ENCODE results near the gene LYZL1. TPM values are rescaled to one million over a fixed set of nuclear protein-coding genes. Genes with fewer than 3 reads are reported as not detected.
"Not testable (repeated sequence)": the region's sequence is repeated elsewhere in the genome, so short reads cannot be mapped to it uniquely, and the experiment has no call there.

Gene LYZL1
- total RNA-seq, 1 donor from 2014 or later: not detected

DNA sequence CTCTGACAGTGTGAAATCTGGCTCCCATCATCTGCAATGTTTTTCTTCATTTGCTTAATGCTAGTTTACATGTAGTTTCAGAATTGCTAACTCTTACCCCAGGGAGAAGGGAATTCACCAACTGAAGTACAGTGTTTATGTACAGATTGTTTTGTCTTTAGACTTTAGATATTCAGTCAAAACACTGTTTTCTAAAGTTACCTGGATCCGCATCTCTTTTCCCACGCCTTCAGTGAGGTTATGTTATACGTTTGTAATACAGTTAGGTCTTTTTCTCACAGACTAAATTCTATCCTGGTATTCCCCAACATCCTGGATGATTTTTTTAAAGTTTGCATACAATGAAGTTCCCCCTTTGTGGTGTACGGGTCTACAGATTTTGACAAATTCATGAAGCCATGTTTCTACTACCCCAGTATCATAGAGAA is 3.2 kb upstream of the LYZL1 start:
- Mint-ChIP-seq H3K27me3 (ENCODE audit: unreplicated experiment) (peaks cover 1% of the 10 kb centered on the region), H3K36me3 (ENCODE audit: low read depth, unreplicated experiment) (no peaks in the 10 kb centered on the region), H3K9me3 (ENCODE audit: unreplicated experiment) (no peaks in the 10 kb centered on the region), H3K4me1 (ENCODE audit: unreplicated experiment) (peaks cover 13% of the 10 kb centered on the region), H3K4me3 (ENCODE audit: unreplicated experiment) (no peak overlapping the region), H3K27ac (ENCODE audit: unreplicated experiment) (no peak overlapping the region)
- DNase-seq (ENCODE audit: low spot score): no peak
- TF ChIP-seq, protein P1, sequence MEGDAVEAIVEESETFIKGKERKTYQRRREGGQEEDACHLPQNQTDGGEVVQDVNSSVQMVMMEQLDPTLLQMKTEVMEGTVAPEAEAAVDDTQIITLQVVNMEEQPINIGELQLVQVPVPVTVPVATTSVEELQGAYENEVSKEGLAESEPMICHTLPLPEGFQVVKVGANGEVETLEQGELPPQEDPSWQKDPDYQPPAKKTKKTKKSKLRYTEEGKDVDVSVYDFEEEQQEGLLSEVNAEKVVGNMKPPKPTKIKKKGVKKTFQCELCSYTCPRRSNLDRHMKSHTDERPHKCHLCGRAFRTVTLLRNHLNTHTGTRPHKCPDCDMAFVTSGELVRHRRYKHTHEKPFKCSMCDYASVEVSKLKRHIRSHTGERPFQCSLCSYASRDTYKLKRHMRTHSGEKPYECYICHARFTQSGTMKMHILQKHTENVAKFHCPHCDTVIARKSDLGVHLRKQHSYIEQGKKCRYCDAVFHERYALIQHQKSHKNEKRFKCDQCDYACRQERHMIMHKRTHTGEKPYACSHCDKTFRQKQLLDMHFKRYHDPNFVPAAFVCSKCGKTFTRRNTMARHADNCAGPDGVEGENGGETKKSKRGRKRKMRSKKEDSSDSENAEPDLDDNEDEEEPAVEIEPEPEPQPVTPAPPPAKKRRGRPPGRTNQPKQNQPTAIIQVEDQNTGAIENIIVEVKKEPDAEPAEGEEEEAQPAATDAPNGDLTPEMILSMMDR (IDR thresholded peaks at IDR 0.05; ENCODE audit: unreplicated experiment): no peak

DNA sequence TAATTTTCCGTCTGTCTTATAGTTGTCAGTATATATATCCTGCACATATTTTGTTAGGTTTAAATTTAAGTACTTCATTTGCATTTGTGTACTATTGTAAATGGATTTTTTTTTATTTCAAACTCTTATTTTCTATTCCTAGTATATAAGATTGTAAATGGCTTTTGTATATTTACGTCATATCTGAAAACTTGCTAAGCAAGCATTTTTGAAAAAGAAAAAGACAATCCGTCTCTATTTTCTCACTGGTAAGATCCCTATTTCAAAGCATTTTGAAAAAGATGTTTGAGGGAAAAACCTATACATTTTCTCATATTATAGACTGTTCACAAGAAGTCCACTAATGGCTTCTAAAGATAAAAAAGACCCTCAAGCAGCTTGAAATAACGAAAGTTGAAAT is 1.2 kb upstream of the LYZL1 start:
- TF ChIP-seq, protein P1 (IDR thresholded peaks at IDR 0.05; ENCODE audit: unreplicated experiment): no peak
- no peak for DNase-seq (ENCODE audit: low spot score)
- H3K4me3 Mint-ChIP-seq (ENCODE audit: unreplicated experiment): no peak overlapping the region
- no peaks in the 10 kb centered on the region for H3K9me3 Mint-ChIP-seq (ENCODE audit: unreplicated experiment)
- peaks cover 13% of the 10 kb centered on the region for H3K4me1 Mint-ChIP-seq (ENCODE audit: unreplicated experiment)
- H3K27me3 Mint-ChIP-seq (ENCODE audit: unreplicated experiment): peaks cover 1% of the 10 kb centered on the region
- no peak overlapping the region for H3K27ac Mint-ChIP-seq (ENCODE audit: unreplicated experiment)
- H3K36me3 Mint-ChIP-seq (ENCODE audit: low read depth, unreplicated experiment): no peaks in the 10 kb centered on the region

GRCh38 chr10:29291561-29291960 is 2.7 kb downstream of the LYZL1 start:
- H3K9me3 Mint-ChIP-seq (ENCODE audit: unreplicated experiment); DNase-seq (ENCODE audit: low spot score); H3K36me3 Mint-ChIP-seq (ENCODE audit: low read depth, unreplicated experiment); H3K27ac Mint-ChIP-seq (ENCODE audit: unreplicated experiment); H3K4me1 Mint-ChIP-seq (ENCODE audit: unreplicated experiment); H3K4me3 Mint-ChIP-seq (ENCODE audit: unreplicated experiment); H3K27me3 Mint-ChIP-seq (ENCODE audit: unreplicated experiment): not testable (repeated sequence)

DNA sequence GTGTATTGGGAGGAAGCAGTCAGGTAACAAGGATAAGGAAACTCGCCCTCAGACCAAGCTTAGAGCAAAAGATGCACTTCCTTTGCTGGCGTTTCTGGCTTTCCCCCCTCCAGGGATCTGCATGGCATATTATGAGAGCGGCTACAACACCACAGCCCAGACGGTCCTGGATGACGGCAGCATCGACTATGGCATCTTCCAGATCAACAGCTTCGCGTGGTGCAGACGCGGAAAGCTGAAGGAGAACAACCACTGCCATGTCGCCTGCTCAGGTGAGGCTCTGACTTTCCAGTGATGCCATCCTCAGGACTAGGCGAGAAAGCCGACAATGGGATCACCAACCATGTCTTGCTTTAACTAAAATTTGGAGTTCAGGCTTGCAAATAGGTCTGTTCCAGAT is 3.5 kb downstream of the LYZL1 start:
- DNase-seq (ENCODE audit: low spot score); H3K4me1 Mint-ChIP-seq (ENCODE audit: unreplicated experiment); H3K9me3 Mint-ChIP-seq (ENCODE audit: unreplicated experiment); H3K27ac Mint-ChIP-seq (ENCODE audit: unreplicated experiment); H3K27me3 Mint-ChIP-seq (ENCODE audit: unreplicated experiment); H3K36me3 Mint-ChIP-seq (ENCODE audit: low read depth, unreplicated experiment); H3K4me3 Mint-ChIP-seq (ENCODE audit: unreplicated experiment): not testable (repeated sequence)

DNA sequence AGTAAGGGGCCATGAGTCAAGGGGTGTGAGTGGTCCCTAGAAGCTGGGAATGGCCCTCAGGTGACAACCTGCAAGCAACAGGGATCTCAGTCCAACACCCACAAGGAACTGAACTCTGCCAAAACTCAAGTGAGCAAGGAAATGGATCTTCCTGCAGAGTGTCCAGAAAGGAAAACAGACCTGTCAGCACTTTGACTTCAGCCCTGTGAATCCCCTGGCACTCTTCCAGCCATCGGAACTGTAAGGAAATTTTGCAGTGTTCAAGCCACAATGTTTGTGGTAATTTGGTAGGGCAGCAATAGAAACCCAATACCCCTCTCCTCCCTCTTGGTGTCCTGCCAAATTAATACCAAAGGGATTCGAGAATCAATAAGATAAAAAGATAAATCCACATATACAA is 6.9 kb downstream of the LYZL1 start:
- TF ChIP-seq, protein P1 (IDR thresholded peaks at IDR 0.05; ENCODE audit: unreplicated experiment): no peak
- Mint-ChIP-seq H3K4me3 (ENCODE audit: unreplicated experiment) (no peak overlapping the region), H3K9me3 (ENCODE audit: unreplicated experiment) (peaks cover 6% of the 10 kb centered on the region), H3K27ac (ENCODE audit: unreplicated experiment) (no peak overlapping the region), H3K36me3 (ENCODE audit: low read depth, unreplicated experiment) (peaks cover 4% of the 10 kb centered on the region), H3K27me3 (ENCODE audit: unreplicated experiment) (no peaks in the 10 kb centered on the region), H3K4me1 (ENCODE audit: unreplicated experiment) (no peaks in the 10 kb centered on the region)
- DNase-seq (ENCODE audit: low spot score): no peak

DNA sequence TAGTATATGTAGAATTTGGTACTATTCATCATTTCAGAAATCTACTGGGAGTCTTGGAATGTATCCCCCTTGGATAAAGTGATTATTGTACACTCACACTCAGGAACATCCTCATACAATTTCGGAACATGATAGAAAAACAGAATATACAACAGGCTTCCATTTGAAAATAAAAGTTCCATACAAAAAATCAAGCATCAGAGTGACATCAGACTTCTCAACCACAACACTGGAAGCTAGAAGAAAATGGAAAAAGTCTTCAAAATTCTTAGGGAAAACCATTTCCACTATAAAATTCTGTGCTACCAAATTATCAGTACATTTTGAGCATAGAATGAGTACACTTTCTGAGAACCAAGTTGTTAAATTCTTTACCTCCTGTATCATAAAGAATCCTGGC is 8.8 kb downstream of the LYZL1 start:
- Mint-ChIP-seq H3K27me3 (ENCODE audit: unreplicated experiment) (no peaks in the 10 kb centered on the region), H3K4me3 (ENCODE audit: unreplicated experiment) (no peak overlapping the region), H3K9me3 (ENCODE audit: unreplicated experiment) (peaks cover 13% of the 10 kb centered on the region), H3K36me3 (ENCODE audit: low read depth, unreplicated experiment) (peaks cover 11% of the 10 kb centered on the region), H3K27ac (ENCODE audit: unreplicated experiment) (no peak overlapping the region), H3K4me1 (ENCODE audit: unreplicated experiment) (no peaks in the 10 kb centered on the region)
- TF ChIP-seq, protein P1 (IDR thresholded peaks at IDR 0.05; ENCODE audit: unreplicated experiment): no peak
- DNase-seq (ENCODE audit: low spot score): no peak
